GM12874 (cell line): Measurements from ENCODE around the gene PPIL1.

Experiments
- CTCF ChIP-seq: IDR thresholded peaks from 2 replicates; pipeline ENCODE4 v1.5.1; 2011; ENCODE audit warnings: low read depth, mild to moderate bottlenecking, control low read depth, low read length, moderate library complexity; ENCODE audit not compliant: insufficient read depth

Gene PPIL1

GRCh38 chr6:36843170-36843569 is 31.4 kb downstream of the PPIL1 start:
- no peak for TF ChIP-seq CTCF

DNA sequence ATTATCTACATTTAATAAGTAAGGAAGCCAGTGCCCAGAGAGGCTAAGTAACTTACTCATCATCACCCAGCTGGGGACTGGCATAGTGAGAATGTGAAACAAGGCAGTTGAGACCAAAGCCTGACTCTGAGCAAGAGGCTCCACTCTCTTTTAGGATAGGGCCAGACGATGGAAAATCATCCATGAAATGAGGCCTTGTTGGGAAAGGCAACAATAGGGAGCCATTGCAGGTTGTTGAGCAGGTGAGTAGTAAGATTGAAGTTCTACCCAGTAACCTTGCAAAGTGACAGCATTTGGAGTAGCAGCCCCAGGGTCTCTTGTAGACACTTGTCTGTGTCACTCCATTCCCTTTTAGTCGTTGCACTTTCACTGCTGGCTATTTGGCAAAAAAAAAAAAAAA is 32.8 kb downstream of the PPIL1 start:
- TF ChIP-seq CTCF: no peak

DNA sequence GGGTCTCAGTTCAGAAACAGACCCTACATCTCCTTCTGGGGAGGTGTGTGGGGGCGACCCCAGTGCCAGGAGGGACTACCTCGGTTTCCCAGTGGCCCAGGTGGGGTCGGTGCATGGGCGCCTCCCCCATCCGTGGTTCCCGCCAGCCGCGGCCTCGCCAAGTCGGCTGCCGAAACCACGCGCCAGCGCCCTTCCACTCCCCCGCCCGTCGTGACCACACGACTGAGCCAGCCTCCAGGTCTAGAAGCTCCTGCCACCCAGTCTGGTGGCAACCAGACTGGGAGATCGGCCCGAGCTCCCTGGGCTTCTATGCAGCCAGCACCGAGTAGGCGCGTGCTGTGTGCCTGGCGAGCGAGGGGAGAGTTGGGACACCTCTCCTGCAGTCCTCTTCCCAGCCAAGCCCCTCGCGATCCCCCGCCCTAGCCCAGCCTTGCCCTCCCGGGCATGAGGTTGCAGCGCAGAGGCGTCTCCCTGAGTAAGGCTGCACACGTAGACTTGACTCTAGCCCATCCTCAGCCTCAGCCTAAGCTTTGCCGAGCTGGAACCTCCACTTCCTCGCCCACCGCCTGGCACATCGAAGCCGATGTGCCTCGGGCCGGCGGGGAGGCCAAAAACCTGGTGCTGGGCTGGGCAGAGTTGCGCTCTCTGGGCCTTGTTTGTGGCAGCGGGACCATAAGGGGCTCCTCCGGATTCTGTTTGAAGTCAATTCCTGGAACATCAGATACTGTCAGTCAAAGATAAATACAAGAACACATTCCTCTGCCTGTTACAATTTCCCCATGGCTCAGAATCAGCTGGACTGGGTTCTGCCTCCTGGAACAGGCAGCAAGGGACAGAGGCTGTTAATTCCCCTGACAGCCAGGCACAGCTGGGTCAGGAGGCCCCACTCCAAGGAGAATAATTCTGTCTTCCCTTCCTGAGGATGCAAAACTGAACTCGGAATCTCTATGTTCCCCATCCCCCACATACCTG is 33.9 kb downstream of the PPIL1 start:
- no peak for TF ChIP-seq CTCF

DNA sequence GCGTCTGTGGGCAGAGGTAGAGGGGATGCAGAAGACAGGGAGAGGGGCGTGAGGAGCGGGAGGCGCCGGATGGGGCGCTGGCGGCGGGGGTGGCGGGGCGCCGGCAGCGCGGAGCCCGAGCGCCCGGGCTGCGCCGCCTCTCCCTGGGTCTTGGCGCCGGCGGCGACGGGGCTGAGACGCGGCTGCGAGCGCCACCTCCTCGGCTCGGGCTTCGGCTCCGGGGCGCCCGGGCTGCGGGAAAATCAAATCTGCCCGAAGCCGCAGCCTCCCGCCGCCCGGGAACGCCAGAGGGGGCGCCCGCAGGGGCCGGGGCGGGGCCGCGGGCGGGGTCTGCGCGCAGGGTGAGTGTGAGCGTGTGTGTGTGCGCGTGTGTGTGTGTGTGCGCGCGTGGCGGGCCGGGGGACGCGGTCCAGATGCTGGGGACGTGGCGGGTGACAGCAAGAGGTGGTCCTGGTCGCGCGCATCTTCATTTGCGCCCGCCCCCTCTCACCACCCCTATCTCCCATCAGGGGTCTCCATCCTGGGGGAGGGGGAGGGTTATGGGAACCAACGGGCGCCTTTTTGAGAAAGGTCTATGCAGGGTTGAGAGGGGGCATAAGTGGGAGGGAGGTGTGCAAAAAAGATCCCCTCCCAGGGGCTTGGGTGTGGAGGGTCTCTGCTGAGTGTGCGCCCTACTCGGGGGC is 34.7 kb downstream of the PPIL1 start:
- TF ChIP-seq CTCF: 0 out of 2 replicates have a peak, but pooled peaks have one; percentile 11

- TF ChIP-seq CTCF: no peak
Observed at GRCh38 chr6:36838896-36839748, 35.5 kb downstream of the PPIL1 start, which contains the start of gene CPNE5. Gene CPNE5, minus strand, starts transcription at chr6:36839444. Its CDS starts 67 bp downstream, at chr6:36839377.

GRCh38 chr6:36837686-36838085 is 36.9 kb downstream of the PPIL1 start:
- no peak for TF ChIP-seq CTCF

GRCh38 chr6:36837022-36837339 is 37.6 kb downstream of the PPIL1 start:
- no peak for TF ChIP-seq CTCF
